BLaER1 treated with 17β-estradiol and CSF1 and Interleukin-3, amounts not matched to agents 10 nM and 100 nM (cell line): ENCODE results near the gene LRRC7.

Experiments
- H3K27ac ChIP-seq, 11 experiments: shearing (Covaris generic); formaldehyde crosslinking; 2 replicates each; pipeline ENCODE4 v1.8.1; 2022
- H3K27me3 ChIP-seq, 11 experiments: shearing (Covaris generic); formaldehyde crosslinking; 2 replicates each; pipeline ENCODE4 v1.8.1; 2022
- H3K36me3 ChIP-seq, 11 experiments: shearing (Covaris generic); formaldehyde crosslinking; 2 replicates each; pipeline ENCODE4 v1.8.1; 2022
- H3K4me1 ChIP-seq, 10 experiments: shearing (Covaris generic); formaldehyde crosslinking; 2 replicates each; pipeline ENCODE4 v1.8.1; 2022
- H3K4me2 ChIP-seq, 11 experiments: shearing (Covaris generic); formaldehyde crosslinking; 2 replicates each; pipeline ENCODE4 v1.8.1; 2022
- H3K4me3 ChIP-seq, 10 experiments: shearing (Covaris generic); formaldehyde crosslinking; 2 replicates each; pipeline ENCODE4 v1.8.1; 2022
- H3K9ac ChIP-seq, 11 experiments: shearing (Covaris generic); formaldehyde crosslinking; 2 replicates each; pipeline ENCODE4 v1.8.1; 2022
- H3K9me3 ChIP-seq, 11 experiments: shearing (Covaris generic); formaldehyde crosslinking; replicated peaks in 1 of 11; 2 replicates each; pipeline ENCODE4 v1.8.1; 2022
- H4K20me1 ChIP-seq, 11 experiments: shearing (Covaris generic); formaldehyde crosslinking; 2 replicates each; pipeline ENCODE4 v1.8.1; 2022
- Cebpa-rat ChIP-seq, 11 experiments: shearing (Covaris generic); IDR thresholded peaks; 2 replicates each; pipeline ENCODE4 v1.8.1; 2022

Gene LRRC7

GRCh38 chr1:69985376-69985775 is 417.7 kb downstream of the LRRC7 start:
- Histone ChIP-seq H3K36me3 (no peaks in the 10 kb centered on the region), H4K20me1 (no peaks in the 10 kb centered on the region), H3K4me1 (peaks cover 0 to 11% (median 0%) of the 10 kb centered on the region in 10 experiments; a peak in 2 of 20 replicates), H3K4me2 (no peak overlapping the region), H3K9ac (no peak overlapping the region), H3K4me3 (no peak overlapping the region), H3K27me3 (no peaks in the 10 kb centered on the region), H3K9me3 (no peaks in the 10 kb centered on the region), H3K27ac (no peak overlapping the region)
- TF ChIP-seq Cebpa-rat (IDR thresholded peaks at IDR 0.05): no peak

GRCh38 chr1:69985901-69986439 is 418.2 kb downstream of the LRRC7 start:
- Histone ChIP-seq H3K9me3 (no peaks in the 10 kb centered on the region), H3K9ac (no peak overlapping the region), H4K20me1 (no peaks in the 10 kb centered on the region), H3K27me3 (no peaks in the 10 kb centered on the region), H3K36me3 (no peaks in the 10 kb centered on the region), H3K4me1 (peaks cover 0 to 11% (median 0%) of the 10 kb centered on the region in 10 experiments; a peak in 2 of 20 replicates), H3K4me3 (no peak overlapping the region), H3K27ac (no peak overlapping the region), H3K4me2 (no peak overlapping the region)
- TF ChIP-seq Cebpa-rat (IDR thresholded peaks at IDR 0.05): no peak

- no peak overlapping the region for H3K4me3 ChIP-seq
- H3K9me3 ChIP-seq: no peaks in the 10 kb centered on the region
- H3K4me2 ChIP-seq: 0 out of 22 replicates have a peak overlapping the region, but pooled peaks of 2 of the 11 experiments have one; percentile 1 to 20
- H3K4me1 ChIP-seq: peaks cover 0 to 11% (median 0%) of the 10 kb centered on the region in 10 experiments; a peak in 2 of 20 replicates
- H4K20me1 ChIP-seq: no peaks in the 10 kb centered on the region
- no peak for TF ChIP-seq Cebpa-rat (IDR thresholded peaks at IDR 0.05)
- H3K36me3 ChIP-seq: no peaks in the 10 kb centered on the region
- H3K27ac ChIP-seq: no peak overlapping the region
- no peaks in the 10 kb centered on the region for H3K27me3 ChIP-seq
- H3K9ac ChIP-seq: no peak overlapping the region
These were observed 420.2 kb downstream of the LRRC7 start for GRCh38 chr1:69987881-69988280.

- Histone ChIP-seq H3K36me3 (no peaks in the 10 kb centered on the region), H3K9me3 (no peaks in the 10 kb centered on the region), H3K4me1 (peaks cover 0 to 11% (median 0%) of the 10 kb centered on the region in 10 experiments; a peak in 2 of 20 replicates), H4K20me1 (no peaks in the 10 kb centered on the region), H3K27me3 (no peaks in the 10 kb centered on the region), H3K4me2 (no peak overlapping the region), H3K27ac (no peak overlapping the region), H3K9ac (no peak overlapping the region), H3K4me3 (no peak overlapping the region)
- TF ChIP-seq Cebpa-rat (IDR thresholded peaks at IDR 0.05): no peak
These were observed 423.9 kb downstream of the LRRC7 start for GRCh38 chr1:69991644-69992043.

GRCh38 chr1:69992594-69992993 is 424.9 kb downstream of the LRRC7 start:
- H3K36me3 ChIP-seq: no peaks in the 10 kb centered on the region
- H3K9me3 ChIP-seq: no peaks in the 10 kb centered on the region
- H3K4me1 ChIP-seq: peaks cover 0 to 11% (median 0%) of the 10 kb centered on the region in 10 experiments; a peak in 2 of 20 replicates
- no peak overlapping the region for H3K4me3 ChIP-seq
- no peaks in the 10 kb centered on the region for H4K20me1 ChIP-seq
- TF ChIP-seq Cebpa-rat (IDR thresholded peaks at IDR 0.05): no peak
- no peak overlapping the region for H3K4me2 ChIP-seq
- H3K9ac ChIP-seq: no peak overlapping the region
- H3K27me3 ChIP-seq: no peaks in the 10 kb centered on the region
- H3K27ac ChIP-seq: no peak overlapping the region

GRCh38 chr1:69993810-69994209 is 426.1 kb downstream of the LRRC7 start:
- Histone ChIP-seq H3K4me2 (no peak overlapping the region), H3K9ac (no peak overlapping the region), H3K9me3 (no peaks in the 10 kb centered on the region), H3K36me3 (no peaks in the 10 kb centered on the region), H3K27me3 (no peaks in the 10 kb centered on the region), H3K4me3 (no peak overlapping the region), H4K20me1 (no peaks in the 10 kb centered on the region), H3K4me1 (no peaks in the 10 kb centered on the region), H3K27ac (no peak overlapping the region)
- TF ChIP-seq Cebpa-rat (IDR thresholded peaks at IDR 0.05): no peak

GRCh38 chr1:69994241-69994640 is 426.5 kb downstream of the LRRC7 start:
- no peaks in the 10 kb centered on the region for H3K27me3 ChIP-seq
- no peak overlapping the region for H3K4me3 ChIP-seq
- no peaks in the 10 kb centered on the region for H3K36me3 ChIP-seq
- H3K4me1 ChIP-seq: no peaks in the 10 kb centered on the region
- H3K9ac ChIP-seq: no peak overlapping the region
- H3K4me2 ChIP-seq: no peak overlapping the region
- TF ChIP-seq Cebpa-rat (IDR thresholded peaks at IDR 0.05): no peak
- no peaks in the 10 kb centered on the region for H4K20me1 ChIP-seq
- no peak overlapping the region for H3K27ac ChIP-seq
- no peaks in the 10 kb centered on the region for H3K9me3 ChIP-seq

- Histone ChIP-seq H3K4me1 (peaks cover 0 to 12% (median 6%) of the 10 kb centered on the region in 10 experiments; a peak in 13 of 20 replicates), H3K4me2 (no peak overlapping the region), H3K36me3 (no peaks in the 10 kb centered on the region), H3K27me3 (no peaks in the 10 kb centered on the region), H3K27ac (no peak overlapping the region), H3K4me3 (no peak overlapping the region), H3K9me3 (no peaks in the 10 kb centered on the region), H4K20me1 (no peaks in the 10 kb centered on the region), H3K9ac (no peak overlapping the region)
- no peak for TF ChIP-seq Cebpa-rat (IDR thresholded peaks at IDR 0.05)
These were observed 431.1 kb downstream of the LRRC7 start for GRCh38 chr1:69998847-69999246.

GRCh38 chr1:70003211-70003908 is 435.6 kb downstream of the LRRC7 start:
- Histone ChIP-seq H3K9ac (no peak overlapping the region), H3K4me2 (peak overlapping the region in 10 of 11 experiments; percentile 2 to 51 (median 28); a peak in 15 of 22 replicates), H3K27me3 (no peaks in the 10 kb centered on the region), H3K4me3 (no peak overlapping the region), H3K27ac (peak overlapping the region in 5 of 11 experiments; percentile 1 to 30 (median 20); a peak in 5 of 22 replicates), H4K20me1 (no peaks in the 10 kb centered on the region), H3K4me1 (peaks cover 0 to 18% (median 6%) of the 10 kb centered on the region in 10 experiments; a peak in 13 of 20 replicates), H3K9me3 (no peaks in the 10 kb centered on the region), H3K36me3 (no peaks in the 10 kb centered on the region)
- no peak for TF ChIP-seq Cebpa-rat (IDR thresholded peaks at IDR 0.05)
